GM13977 (cell line): ENCODE measurements around the gene ALKAL2.
A peak's percentile ranks its signal among the peaks of the same experiment; 100 is the strongest.

Experiments
- DNase-seq: peaks from one replicate; pipeline ENCODE4 v3.0.0; 2012; ENCODE audit warnings: low spot score
- in situ Hi-C: fragments of 300-500 bp; cut with MboI; formaldehyde crosslinking; loops from one replicate; pipeline ENCODE4 v1.12.0; 2022; ENCODE audit warnings: low sequenced_read_pairs, low pct_unique_long_range_greater_than_20kb, mixed read lengths, inconsistent platforms; ENCODE audit not compliant: unreplicated experiment
- TF ChIP-seq, protein P1 (sequence below): IDR thresholded peaks from 2 replicates; pipeline ENCODE4 v1.5.1; 2012; ENCODE audit warnings: mild to moderate bottlenecking, control low read depth; ENCODE audit not compliant: insufficient read depth; ENCODE audit errors: extremely low read depth, missing control alignments

ALKAL2 gene

DNA sequence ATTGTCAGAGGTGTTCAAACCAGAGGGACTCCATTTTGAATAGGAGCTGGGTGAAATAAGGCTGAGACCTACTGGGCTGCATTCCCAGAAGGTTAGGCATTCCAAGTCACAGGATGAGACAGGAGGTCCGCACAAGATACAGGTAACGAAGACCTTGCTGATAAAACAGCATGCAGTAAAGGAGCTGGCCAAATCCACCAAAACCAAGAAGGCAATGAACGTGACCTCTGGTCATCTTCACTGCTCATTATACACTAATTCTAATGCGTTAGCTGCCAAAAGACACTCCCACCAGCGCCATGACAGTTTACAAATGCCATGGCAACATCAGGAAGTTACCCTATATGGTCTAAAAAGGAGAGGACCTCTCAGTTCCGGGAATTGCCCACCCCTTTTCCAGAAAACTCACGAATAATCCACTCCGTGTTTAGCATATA lies 34.7 kb downstream of the ALKAL2 start:
- DNase-seq = no peak
- in situ Hi-C loops = no loop called here
- TF ChIP-seq, protein P1, sequence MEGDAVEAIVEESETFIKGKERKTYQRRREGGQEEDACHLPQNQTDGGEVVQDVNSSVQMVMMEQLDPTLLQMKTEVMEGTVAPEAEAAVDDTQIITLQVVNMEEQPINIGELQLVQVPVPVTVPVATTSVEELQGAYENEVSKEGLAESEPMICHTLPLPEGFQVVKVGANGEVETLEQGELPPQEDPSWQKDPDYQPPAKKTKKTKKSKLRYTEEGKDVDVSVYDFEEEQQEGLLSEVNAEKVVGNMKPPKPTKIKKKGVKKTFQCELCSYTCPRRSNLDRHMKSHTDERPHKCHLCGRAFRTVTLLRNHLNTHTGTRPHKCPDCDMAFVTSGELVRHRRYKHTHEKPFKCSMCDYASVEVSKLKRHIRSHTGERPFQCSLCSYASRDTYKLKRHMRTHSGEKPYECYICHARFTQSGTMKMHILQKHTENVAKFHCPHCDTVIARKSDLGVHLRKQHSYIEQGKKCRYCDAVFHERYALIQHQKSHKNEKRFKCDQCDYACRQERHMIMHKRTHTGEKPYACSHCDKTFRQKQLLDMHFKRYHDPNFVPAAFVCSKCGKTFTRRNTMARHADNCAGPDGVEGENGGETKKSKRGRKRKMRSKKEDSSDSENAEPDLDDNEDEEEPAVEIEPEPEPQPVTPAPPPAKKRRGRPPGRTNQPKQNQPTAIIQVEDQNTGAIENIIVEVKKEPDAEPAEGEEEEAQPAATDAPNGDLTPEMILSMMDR = no peak

DNA sequence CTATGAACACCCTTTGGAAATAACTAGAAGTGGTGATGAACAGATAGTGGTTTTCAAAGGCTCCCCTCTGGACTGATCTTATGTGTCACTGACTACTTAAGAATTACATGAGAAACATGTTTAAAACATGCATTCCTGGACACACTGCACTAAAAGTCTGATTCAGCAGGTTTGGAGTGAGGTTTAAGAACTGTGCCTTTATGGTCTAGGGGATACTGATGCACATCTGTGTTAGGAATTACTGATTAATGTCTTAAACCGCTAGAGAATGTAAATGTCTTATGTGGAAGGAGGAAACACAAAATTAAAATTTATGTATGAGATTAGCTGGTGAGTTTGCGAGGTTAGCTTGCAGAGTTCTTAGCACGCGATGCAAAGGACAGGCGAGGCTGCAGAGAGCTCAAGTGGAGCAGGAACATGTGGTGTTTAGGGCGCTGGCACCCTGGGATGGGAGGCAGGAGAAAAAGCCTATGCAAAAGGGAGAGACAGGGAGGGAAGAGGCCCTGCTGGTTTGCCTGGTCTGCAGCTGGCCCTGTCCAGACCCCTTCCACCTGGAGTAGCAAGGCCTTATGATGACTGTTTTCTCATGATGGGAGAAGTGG lies 35.8 kb downstream of the ALKAL2 start:
- TF ChIP-seq, protein P1 = no peak
- in situ Hi-C loops = no loop called here

DNA sequence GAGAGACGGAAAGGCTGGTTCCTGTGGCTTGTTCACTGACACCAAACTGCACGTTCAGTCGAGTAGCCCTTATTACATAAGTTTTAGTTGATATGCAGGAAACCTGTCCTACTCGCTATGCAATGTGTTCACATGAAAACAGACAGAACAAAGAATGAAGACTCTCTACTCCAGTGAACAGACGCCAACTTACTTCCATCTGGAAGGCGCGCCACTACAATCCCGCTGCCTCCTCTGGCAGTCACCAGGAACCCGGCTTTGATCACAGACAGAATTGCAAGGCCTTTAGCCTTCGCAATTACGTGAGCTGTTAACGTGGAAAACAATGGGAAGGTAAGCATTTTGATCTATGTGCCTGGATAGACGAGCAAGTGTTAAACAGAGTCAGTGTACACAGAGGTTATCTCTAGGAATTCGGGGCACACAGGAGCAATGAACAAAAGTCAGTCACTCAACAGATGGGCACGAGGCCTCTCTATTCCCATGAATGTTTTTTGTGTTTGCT lies 38.3 kb downstream of the ALKAL2 start:
- TF ChIP-seq, protein P1 = no peak
- in situ Hi-C loops = no loop called here
- no peak for DNase-seq

More for the DNA sequence above, 35.8 kb downstream of the ALKAL2 start:
- DNase-seq = no peak

DNA sequence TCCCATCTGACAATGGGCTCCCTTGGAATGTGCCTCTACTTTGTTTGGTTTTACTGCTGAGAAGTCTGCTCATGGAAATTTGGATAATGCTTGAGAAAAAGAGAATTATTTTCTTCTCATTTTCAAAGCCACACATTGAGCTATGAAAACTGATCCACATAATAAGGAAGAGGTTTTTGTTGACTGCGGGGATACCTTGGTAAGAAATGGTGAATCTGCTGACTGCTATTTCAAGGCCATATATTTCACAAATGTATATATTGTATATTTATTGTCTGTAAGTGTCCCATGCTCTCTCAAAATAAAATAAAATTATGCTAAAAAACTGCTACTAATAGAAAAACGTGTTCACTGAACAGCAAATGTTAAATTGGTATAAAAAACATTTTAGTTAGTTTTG lies 39.2 kb downstream of the ALKAL2 start:
- in situ Hi-C loops = no loop called here
- no peak for DNase-seq
- TF ChIP-seq, protein P1 = no peak

DNA sequence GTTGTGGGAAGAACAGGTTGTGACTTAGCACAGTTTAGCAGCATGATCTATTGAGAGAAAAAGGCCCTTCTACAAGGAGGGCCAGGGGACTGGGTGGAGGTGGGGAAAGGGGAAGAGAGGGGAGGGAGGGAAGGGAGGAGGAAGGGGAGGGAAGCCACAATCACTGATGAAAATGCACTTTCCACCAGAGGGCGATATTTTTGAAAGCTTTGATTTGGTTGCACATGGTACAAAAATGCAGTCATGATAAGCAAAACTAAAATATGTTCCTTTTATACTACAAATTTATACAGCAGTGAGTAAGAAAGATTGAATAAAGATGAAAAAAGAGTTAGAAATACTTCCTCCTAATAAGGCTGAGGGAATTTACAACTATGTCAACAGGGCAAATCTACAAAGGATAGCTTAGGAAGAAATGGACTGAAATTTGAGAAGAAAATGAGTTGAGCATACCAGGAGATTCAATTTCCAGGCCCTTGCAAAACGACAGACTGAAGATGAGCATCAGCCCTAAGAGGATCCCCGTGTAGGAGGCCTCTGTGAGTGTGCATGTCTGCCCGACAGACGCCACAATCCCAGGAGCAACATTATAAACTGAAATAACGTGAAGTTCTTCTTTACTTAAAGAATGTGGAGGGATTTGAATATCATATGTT lies 41.3 kb downstream of the ALKAL2 start:
- in situ Hi-C loops = no loop called here
- TF ChIP-seq, protein P1 = peak; percentile 65
- no peak for DNase-seq

DNA sequence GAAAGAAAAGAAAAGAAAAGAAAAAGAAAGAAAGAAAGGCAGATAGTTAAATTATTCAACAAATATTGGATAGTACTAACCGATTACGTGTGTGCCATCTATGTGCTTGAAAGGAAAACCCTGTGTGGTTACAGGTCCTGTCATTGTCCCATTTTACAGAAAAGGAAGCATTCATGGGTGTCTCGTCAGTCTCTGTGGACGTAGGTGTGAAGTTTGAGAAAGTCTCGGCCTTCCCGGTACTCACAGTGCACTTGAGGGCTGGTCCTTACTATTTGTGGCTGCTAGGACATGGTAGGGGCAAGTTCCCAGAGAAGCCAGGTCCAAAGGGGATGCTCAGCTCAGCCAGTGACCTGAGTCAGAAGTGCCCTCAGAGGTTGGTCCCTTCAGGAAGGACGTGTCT lies 43.3 kb downstream of the ALKAL2 start:
- no peak for DNase-seq
- TF ChIP-seq, protein P1 = no peak
- in situ Hi-C loops = no loop called here
